GM13977 (cell line): ENCODE measurements around the gene MYH14.
A peak's percentile ranks its signal among the peaks of the same experiment; 100 is the strongest.
"Not testable (repeated sequence)": the region's sequence is repeated elsewhere in the genome, so short reads cannot be mapped to it uniquely, and the experiment has no call there.

Source experiments
- DNase-seq: peaks from one replicate; pipeline ENCODE4 v3.0.0; 2012; ENCODE audit warnings: low spot score
- in situ Hi-C: fragments of 300-500 bp; cut with MboI; formaldehyde crosslinking; loops from one replicate; pipeline ENCODE4 v1.12.0; 2022; ENCODE audit warnings: low sequenced_read_pairs, low pct_unique_long_range_greater_than_20kb, mixed read lengths, inconsistent platforms; ENCODE audit not compliant: unreplicated experiment
- TF ChIP-seq, protein P1 (sequence below): IDR thresholded peaks from 2 replicates; pipeline ENCODE4 v1.5.1; 2012; ENCODE audit warnings: mild to moderate bottlenecking, control low read depth; ENCODE audit not compliant: insufficient read depth; ENCODE audit errors: extremely low read depth, missing control alignments

Gene MYH14

DNA sequence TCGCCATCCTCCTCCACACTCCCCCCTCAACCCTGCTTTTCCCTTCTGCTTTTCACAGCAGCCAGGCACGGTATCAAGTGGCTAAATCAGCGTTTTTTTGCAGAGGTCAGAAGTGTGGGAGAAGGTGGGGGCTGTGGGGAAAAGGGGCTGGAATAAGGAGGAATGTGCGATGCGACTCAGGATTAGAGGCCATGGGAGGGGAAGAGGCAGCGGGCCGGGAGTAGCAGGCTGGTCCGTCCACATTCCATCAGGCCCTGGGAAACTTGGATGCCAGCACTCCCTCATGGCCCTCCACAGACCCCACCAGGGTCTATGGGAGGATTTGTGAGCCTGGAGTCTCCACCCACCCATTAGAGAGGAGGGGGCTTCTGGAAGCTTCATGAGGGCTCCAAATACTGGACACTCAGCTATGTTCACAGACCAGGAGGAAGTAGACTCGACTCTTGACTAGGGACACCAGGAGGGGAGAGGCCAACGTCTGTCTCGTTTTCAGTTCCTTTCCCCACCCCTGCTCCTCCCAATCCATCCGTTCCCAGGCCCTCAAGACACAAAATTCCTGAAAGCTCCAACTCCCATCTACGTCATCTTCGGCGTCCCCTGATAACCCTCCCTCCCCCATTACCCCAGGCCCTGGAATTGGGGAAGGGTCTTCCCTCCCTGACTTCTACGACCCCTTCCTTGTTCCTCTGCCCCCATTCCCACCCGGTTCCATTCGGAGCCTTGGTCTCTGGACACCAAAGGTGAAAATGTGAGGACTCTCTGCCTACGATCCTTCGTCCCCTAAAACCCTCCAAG is 129.0 kb downstream of the MYH14 start:
- DNase-seq, result peak; percentile 19
- TF ChIP-seq, protein P1, sequence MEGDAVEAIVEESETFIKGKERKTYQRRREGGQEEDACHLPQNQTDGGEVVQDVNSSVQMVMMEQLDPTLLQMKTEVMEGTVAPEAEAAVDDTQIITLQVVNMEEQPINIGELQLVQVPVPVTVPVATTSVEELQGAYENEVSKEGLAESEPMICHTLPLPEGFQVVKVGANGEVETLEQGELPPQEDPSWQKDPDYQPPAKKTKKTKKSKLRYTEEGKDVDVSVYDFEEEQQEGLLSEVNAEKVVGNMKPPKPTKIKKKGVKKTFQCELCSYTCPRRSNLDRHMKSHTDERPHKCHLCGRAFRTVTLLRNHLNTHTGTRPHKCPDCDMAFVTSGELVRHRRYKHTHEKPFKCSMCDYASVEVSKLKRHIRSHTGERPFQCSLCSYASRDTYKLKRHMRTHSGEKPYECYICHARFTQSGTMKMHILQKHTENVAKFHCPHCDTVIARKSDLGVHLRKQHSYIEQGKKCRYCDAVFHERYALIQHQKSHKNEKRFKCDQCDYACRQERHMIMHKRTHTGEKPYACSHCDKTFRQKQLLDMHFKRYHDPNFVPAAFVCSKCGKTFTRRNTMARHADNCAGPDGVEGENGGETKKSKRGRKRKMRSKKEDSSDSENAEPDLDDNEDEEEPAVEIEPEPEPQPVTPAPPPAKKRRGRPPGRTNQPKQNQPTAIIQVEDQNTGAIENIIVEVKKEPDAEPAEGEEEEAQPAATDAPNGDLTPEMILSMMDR, result no peak
- in situ Hi-C loops, result no loop called here

DNA sequence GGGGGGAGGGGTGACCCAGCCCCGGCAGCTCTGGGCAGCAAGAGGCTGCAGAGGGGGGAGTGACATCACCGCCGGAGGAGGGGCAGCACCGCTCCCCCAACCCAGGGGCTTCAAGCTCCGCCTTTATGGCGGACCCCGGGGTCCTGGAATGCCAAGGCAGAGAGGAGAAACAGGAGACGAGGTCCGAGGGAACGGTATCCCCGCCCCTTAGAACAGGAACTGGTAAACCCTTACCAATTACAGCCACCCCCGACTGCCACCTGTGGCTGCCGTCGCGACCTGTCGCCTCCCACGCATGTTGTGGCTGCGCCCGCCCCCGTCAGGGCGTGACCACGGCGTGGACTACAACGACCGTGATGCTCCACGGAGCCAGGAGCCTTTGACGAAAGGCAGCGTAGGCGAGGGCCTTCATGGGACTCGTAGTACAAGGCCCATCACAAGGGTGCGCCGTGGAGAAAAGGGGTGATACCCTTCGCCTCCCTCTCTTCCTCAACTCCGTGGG is 129.9 kb downstream of the MYH14 start:
- in situ Hi-C loops, result no loop called here
- TF ChIP-seq, protein P1, result peak; percentile 13
- DNase-seq, result peak; percentile 91

DNA sequence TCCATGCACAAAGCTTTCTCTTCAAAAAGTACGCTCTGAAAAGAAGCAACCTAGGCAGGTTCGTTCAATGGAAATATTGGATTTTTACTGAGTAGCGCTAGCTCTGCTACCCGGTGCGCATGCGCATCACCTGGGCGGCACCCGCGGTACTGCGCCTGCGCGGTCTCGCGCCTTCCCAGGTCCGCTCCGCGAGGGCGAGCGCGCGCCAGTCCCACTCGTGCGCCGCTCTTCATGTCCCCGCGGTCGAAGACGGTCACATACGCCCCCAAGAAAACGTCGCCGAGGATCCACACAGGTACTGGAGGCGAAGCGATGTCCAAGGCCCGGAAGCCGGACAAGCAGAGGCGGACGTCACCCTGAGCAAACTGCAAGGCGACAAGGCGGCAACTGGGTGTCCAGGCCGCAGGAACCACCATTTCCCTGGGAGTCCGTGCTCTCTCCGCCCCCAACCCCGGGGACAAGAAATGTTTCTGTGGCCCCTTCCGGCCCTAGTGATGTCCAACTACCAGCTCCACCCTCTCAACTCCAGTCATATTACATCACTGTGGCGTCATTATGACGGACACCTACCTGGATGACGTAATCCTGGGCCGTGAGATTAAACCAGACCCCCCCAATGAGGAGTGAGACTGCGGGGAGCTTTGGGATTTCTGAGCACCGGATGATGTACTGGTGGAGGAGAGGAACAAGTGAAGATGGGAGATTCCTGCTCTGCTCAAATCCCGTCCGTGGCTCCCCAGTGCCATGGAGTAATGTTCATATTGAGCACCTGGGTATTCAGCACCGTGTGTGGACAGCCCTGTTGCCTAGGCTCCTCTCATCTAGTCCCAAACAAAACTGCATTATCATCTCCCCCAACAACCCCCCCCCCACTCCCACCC is 130.6 kb downstream of the MYH14 start:
- DNase-seq, result peak; percentile 89
- in situ Hi-C loops, result no loop called here
- TF ChIP-seq, protein P1, result no peak

DNA sequence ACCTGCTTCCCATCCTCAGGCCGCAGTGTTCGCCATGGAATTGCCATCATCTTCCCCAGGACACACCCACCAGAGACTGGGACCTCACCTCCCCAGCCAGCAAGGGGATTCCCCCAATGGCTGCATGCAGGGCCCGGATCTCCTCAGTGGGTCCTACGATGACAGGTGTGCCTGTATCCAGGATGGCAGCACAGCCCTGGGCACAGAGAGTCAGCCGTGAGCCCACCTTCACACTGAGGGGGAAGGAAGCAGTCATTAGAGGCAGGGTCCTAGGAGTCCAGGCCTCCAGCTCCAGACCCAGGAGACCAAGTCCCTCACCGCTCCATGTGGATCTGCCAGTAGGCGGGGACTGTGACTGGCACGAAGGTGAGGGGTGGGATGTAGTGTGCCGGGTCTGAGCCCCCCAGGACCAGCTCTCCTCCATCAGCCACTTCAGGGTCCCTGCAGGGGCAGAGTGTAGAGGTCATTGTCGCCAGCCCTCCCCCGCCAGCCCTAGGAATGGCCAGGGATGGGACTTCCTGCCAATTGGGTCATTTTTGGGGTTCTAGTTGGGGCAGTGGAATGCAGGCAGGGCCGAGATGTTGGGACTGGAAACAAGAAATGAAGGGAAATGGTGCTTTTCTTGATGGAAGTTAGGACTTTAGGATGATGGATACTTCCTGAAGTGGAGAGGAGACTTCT is 131.5 kb downstream of the MYH14 start:
- TF ChIP-seq, protein P1, result no peak
- DNase-seq, result no peak
- in situ Hi-C loops, result no loop called here

DNA sequence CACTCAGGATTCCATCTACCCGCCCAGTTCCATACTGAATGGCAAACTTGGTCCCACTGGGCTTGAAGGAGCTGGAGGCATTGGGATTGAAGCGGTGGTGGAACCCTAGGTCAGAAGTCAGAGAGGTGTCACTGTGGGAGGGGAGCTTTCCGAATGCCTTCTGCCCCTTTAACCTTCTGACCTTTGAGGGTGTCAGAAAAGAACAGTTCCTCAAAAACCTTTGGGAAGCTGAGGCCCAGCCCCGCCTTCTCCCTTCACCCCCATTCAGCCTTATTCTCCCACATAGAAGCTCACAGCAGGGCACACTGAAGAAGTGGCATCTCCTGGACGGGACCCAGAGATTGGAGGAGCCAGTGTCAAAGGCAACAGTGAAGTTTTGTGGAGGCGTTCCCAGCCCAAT is 133.6 kb downstream of the MYH14 start:
- in situ Hi-C loops, DNase-seq: not testable (repeated sequence)

DNA sequence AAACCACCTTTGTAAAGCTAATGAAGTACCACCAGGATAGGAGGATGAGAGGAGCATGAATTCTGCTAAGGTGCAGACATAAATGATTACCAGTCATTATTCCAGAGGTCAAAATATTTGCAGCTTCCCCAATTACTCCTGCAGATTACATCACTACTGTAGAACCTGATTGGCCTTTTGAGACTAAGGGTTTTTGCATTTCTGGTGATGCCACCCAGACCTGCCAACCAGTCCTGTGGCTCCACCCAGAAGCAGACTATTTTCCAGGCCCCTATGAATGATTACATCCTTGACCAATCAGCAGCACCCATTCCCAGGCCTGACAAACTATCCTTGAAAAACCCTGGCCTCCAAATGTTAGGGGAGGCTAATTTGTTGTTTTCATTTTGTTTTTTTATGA is 136.9 kb downstream of the MYH14 start:
- in situ Hi-C loops, result no loop called here
- TF ChIP-seq, protein P1, result no peak
- DNase-seq, result no peak
